GM12874 (cell line): ENCODE results near the gene ACP3.

ENCODE experiments used
- TF ChIP-seq, protein P1 (sequence below): IDR thresholded peaks from 2 replicates; pipeline ENCODE4 v1.5.1; 2011; ENCODE audit warnings: low read depth, mild to moderate bottlenecking, control low read depth, low read length, moderate library complexity; ENCODE audit not compliant: insufficient read depth

ACP3 gene

DNA sequence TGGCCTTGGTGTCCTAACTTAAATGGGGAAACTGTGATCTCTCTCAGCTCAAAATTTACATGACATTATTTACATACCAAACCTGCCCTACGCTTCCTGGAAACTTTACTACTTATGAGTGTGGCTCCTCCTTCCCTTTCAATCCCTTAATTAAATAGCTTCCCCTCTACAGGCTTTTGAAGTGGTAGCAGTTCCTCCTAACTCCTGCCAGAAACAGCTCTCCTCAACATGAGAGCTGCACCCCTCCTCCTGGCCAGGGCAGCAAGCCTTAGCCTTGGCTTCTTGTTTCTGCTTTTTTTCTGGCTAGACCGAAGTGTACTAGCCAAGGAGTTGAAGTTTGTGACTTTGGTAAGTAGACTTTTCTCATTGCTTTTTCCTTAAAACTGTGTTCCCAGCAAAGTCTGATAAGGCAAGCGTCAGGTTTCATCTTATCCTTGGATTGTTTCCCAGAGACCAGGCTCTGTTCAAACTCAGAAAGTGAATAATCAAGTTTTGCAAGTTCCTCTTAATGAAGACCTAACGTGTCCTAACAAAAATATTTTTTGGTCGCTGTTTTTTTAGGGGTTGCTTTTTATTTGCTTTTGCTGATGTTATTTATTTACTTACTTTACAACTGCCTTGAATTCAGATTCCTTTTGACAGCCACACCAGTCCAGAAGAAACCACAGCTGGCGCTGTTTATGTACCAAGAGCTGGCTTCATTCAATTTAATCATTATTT is at the start of gene ACP3:
Gene ACP3, plus strand, starts transcription at position 179 of the 720 bp plus-strand sequence. Its CDS starts 50 bp downstream, at position 229.
- TF ChIP-seq, protein P1, sequence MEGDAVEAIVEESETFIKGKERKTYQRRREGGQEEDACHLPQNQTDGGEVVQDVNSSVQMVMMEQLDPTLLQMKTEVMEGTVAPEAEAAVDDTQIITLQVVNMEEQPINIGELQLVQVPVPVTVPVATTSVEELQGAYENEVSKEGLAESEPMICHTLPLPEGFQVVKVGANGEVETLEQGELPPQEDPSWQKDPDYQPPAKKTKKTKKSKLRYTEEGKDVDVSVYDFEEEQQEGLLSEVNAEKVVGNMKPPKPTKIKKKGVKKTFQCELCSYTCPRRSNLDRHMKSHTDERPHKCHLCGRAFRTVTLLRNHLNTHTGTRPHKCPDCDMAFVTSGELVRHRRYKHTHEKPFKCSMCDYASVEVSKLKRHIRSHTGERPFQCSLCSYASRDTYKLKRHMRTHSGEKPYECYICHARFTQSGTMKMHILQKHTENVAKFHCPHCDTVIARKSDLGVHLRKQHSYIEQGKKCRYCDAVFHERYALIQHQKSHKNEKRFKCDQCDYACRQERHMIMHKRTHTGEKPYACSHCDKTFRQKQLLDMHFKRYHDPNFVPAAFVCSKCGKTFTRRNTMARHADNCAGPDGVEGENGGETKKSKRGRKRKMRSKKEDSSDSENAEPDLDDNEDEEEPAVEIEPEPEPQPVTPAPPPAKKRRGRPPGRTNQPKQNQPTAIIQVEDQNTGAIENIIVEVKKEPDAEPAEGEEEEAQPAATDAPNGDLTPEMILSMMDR: no peak

DNA sequence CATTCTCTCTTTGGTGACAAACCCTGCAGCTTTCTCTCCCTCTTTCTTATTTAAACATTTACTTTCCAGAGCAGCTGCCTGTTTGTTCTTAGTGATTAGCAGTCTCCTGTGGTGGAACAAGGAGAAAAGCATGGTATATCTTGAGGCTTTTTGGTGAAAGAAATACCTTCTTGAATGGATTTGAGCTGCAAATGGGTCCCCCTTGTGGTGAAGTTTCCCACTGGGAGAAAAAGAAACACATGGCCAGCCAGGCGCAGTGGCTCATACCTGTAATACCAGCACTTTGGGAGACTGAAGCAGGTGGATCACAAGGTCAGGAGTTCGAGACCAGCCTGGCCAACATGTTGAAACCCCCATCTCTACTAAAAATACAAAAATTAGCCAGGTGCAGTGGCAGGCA is 48.3 kb upstream of the ACP3 start:
- TF ChIP-seq, protein P1: 0 out of 2 replicates have a peak, but pooled peaks have one; percentile 22

- TF ChIP-seq, protein P1: no peak
Observed at GRCh38 chr3:132273036-132273435, 44.2 kb upstream of the ACP3 start.

DNA sequence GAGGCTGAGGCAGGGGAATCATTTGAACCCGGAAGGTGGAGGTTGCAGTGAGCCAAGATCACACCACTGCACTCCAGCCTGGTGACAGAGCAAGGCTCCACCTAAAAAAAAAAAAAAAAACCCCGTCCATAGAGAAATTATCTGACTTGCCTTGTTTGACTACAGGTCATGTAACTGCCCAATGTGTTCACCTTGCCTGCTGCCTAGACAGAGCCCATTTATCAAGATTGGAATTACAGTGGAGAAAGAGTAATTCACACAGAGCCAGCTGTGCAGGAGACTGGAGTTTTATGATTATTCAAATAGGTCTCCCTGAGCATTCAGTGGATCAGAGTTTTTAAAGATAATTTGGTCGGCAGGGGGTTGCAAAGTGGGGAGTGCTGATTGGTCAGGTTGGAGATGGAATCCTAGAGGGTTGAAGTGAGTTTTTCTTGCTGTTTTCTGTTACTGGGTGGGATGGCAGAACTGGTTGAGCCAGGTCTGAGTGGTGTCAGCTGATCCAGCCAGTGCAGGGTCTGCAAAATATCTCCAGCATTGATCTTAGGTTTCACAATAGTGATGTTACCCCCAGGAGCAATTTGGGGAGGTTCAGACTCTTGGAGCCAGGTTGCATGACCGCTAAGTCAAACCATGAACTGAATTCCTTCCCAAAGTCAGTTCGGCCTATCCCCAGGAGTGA is 40.8 kb upstream of the ACP3 start:
- TF ChIP-seq, protein P1: no peak

DNA sequence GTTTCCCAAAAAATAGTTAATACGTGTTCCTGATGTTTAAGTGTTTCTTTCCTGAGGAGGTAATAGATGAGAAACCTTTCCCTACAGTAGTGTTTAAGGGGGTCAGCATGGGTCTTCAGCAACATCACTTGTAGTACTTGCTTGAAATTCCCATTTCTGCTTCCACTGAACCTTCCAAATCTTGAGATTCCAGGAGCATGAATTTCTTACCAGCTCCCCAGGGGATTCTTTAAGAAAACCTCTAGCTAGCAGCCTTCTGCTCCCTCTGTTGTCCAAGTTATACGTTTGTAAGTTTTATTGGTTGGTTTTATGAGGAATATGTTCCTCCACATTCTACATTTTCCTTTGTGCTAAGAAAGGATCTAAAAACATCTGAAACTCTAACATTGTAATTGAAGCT is 38.2 kb upstream of the ACP3 start:
- TF ChIP-seq, protein P1: no peak

- TF ChIP-seq, protein P1: no peak
Observed at GRCh38 chr3:132283440-132283839, 33.8 kb upstream of the ACP3 start.

DNA sequence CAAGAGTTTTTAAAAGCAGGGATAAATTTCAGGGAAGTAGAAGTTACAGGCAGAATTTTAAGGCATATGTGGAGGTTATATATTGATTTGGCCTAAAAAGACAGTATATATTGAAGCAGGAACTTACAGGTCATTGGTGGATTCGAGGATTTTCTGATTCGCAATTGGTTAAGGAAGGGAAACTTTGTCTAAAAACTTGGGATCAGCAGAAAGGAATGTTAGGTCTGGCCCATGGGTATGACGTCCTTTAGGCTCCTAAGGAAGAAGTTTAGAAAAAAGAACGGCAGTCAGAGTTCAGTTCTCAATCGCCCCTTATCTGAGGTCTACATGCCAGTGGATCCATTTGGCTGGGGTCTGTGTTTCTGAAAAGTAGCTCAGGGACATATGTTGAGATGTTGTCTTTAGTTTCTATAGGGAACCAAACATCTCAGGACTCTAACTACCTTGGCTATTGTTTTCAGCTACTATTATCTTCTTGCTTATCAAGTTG is 33.2 kb upstream of the ACP3 start:
- TF ChIP-seq, protein P1: no peak
